ENCODE results near the gene SHLD1.
A peak's percentile ranks its signal among the peaks of the same experiment; 100 is the strongest.

The SHLD1 gene

DNA sequence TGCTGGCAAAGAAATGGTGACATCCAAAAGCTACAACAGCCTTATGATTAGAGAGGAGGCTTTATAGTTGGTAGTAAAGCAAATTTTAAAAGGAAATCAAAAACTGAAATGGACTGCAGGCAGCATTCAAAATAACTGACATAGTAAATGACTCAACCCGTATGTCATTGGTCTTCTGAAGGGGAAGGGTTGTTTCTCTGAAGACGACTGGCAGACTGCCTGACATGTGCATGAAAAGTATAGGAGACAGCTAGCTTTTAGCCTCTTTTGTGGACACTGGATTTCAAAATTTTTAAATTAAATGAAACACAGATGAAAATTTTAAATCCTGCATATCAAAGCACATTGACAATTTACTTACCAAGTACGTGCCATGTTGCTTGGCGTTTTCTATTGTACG lies 109.4 kb downstream of the SHLD1 start:
- peak; percentile 13 for DNase-seq

DNA sequence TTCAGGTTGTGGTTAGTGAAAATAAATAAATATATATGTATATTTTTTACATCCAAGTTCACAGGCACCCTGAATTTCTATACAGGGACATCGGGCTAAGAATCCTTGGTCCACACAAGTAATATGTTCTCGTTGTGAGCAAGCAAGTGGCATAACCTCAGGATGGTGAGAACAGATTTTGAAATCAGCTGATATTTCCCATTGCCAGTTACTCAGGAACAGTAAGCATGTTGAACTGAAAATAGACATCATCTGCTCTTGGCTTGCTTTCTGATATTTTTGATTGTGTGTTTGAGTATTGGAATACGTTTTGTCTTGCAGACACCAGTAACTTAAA lies 112.5 kb downstream of the SHLD1 start:
- no peak for DNase-seq

DNA sequence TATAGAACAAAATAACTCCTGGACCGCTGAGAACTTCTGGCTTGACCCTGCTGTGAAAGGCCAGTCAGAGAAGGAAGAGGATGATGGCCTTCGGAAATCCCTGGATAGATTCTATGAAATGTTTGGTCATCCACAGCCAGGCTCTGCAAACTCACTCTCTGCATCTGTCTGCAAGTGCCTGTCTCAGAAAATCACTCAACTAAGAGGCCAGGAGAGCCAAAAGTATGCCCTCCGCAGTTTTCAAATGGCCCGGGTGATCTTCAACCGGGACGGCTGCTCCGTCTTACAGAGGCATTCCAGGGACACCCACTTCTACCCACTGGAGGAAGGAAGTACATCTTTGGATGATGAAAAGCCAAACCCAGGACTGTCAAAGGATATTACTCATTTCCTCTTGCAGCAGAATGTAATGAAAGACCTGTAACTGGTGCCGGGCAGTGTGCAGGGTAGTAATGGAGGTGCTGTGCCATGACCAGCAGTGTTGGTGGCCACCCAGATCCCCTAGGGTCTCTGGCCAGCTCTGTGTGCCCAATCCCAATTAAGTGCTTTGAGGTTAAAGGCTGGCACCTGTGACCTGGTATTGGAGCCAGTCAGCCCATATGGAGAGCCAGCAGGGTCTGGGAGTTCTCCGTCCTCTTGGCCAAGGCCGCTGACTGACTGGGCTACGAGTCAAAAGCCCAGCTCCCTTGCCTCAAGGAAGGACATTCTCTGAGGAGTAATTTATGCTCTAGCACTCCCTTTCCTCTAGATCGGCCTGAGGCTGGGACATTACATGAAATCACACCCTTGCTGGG lies 113.0 kb downstream of the SHLD1 start:
- DNase-seq, result peak; percentile 67

DNA sequence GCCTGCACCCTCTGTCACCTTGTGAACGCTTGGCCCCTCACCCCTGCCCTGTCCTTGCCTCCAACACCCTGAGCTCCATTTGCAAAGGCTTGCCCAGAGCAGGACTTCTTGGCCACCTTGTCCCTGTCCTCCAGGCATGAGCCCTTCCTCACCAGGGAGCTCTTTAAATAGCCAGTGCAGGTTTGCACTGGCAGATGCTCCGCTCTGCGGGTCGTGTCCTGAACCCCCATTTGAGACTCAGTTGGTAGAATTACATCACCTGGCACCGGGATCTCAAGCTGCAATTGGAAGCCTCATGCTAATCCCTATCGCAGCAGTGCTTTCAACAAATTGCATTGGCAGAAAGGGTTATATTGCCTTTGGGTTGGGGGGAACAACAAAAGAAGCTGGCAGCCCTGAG lies 114.2 kb downstream of the SHLD1 start:
- DNase-seq, result no peak

DNA sequence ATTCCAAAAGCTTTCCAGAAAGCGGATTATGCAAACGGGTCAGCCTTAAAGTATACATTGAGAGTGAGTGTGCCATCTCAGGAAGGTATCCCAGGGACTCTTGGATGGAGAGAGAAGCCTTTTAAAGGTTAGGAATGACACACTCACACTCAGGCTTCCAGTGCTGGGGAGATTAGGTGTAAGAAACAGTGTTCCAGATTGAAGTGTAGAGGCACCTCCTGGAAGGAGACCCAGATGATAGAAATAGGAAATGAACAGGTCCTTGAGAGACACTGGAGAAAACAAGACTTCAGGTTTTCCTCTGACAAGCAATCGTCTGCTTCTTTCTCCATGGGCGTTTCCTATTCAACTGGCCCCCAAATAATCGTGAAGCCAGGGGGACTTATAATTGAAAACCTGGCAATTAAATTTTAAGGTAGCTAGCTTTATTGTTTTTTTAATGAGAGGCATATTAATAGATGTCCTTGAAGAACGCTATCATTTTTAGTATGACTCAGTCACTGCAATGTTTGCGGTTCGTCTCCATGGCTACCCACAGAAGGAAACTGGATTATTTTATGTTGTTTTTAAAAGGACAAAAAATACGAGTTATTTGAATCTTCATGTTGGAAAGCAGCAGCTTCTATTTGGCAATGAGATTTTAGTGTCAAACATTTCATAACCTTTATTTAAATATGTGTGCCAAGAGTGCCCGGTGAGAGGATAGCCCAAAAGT lies 114.8 kb downstream of the SHLD1 start:
- DNase-seq, result peak; percentile 24

DNA sequence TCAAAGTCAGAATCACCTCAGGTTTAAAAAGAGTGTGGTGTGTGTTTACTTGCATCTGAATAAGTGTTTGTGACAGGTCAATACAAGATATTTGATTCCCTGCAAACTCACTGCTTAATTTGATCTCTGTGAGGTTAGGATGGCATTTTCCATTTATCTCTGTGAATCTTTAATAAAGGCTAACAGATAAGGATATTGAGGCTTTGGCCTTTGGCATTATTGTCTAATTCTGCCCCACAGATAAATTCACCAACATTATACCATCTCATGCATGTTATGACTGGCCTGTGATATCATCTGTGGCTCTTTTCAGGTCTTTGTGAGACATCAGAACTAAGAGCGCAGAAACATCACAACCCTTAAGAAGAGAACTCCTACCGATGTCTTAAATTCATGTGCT lies 115.4 kb downstream of the SHLD1 start:
- no peak for DNase-seq

DNA sequence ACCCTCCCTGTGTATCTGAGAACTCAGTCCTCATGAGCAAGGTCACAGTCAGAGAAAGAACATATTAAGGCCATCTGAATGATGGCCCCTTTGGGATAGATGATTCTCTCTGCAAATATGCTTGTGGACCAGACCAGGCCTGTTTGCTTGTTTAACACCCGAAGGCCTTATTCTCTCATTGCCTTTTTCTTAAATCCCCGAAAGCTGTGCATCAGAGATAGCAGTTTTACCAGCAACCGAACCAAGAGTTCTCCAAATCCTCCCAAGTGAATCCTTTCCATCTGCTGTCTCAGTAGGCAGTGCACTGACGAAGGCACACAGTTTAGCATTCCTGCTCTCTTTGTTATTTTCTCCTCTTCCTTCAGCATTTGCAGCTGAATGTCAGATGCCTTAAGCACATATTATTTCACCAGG lies 120.4 kb downstream of the SHLD1 start:
- no peak for DNase-seq

DNA sequence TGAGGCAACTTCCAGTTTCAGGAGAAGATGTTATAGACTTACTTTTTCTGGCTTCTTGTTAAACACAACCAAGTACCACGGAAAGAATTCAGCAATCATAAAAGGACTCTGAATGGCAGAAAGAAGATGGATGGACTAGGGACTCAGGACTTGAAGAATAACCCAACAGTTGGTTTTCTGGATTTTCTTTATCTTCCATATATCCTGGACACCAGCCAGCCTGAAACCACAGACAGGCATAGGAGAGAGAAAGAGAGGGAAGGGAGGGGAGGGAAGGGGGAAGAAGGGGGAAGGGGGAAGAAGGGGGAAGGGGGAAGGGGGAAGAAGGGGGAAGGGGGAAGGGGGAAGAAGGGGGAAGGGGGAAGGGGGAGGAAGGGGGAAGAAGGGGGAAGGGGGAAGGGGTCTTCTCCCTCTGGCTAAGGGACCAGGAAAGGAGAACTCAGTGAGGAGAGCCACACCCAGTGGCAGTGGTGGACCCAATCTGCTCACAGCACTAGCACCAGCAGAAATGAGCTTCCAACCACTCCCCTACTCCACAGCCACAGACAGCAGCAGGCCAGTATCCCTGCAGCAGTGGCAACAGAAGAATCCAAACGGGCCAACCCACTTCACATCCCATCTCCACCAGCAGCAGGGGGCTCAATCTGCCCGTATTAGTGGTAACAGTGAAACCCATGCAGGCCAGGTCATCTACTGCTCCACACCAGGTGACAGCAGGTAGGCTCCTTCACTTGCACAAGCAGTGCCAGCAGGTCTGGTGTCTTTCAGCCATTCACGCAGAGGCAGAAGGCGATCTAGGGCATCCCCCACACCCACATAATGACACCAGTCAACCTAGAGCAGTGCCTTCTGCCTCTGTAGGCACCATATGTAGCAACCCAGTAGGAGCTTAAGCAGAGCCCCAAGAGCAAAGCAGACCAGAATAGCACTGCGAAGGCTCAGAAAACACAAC lies 121.5 kb downstream of the SHLD1 start:
- DNase-seq, result no peak

DNA sequence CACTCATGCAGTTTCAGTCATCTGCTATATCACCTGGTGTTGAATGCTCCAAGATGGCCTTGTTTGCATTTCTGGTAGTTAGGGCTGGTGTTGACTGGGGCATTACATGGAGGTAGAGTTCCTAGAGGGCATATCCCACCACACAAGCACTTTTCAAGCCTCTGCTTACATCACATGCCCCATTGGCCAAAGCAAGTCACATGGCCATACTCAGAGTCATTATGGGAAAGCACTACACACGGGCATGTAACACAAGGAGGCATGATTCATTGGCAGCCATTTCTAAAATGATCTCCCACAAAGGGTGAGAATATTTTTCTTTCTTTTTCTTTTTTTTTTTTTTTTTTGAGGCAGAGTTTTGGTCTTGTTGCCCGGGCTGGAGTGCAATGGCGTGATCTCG lies 126.9 kb downstream of the SHLD1 start:
- no peak for DNase-seq

DNA sequence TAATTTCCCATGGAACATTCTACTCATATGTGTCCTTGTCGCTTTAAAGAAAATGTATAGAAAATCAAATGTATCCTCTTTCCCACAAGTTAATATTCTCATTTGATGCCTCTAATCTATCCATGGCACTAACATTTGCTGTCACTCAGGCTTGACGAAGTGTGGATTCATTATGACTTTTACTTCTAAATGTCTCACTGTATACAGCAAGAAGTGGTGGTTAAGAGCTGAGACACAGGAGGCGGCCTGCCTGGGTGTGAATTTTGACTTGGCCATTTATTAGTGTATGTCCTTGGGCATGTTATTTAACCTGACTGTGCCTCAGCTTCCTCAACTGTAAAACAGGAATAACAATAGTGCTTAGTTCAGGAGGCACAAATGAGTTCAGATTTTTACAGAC lies 130.1 kb downstream of the SHLD1 start:
- no peak for DNase-seq

DNA sequence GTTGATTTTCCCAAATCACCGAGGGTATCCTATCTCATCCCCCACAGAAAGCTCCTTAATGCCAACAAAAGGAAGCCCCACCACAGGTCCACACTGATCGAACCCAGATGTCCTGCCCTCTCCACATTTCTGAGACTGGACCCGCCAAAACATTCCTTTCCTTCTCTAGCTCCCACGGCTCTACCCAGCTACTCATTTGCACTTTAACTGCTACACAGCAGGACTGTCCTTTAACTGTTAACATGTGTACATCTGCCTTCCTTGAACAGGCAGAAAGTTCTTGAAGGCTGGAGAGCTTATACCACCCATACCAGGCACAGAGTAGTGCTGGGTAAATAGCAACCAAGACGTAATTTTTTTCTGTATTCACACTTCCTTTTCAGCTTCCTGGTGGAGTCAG lies 131.5 kb downstream of the SHLD1 start:
- DNase-seq, result no peak

DNA sequence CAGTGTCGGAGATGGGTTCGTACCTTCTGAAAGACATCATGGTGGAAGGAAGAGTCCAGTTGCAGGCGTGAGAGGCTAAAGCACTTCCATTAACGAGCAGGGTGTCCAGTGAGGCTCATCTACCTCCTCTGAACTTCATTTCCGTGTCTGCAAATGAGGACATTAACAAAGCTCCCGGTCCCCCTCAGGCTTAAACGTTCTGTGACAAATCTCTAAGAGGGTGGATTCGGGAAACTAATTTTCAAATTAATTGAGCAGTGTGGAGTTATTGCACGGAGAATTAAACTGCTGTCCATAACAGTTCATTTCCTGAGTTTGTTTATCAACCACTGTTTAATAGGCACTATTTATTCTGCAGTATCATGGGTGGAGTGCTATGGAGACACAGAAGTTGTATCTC lies 132.0 kb downstream of the SHLD1 start:
- DNase-seq, result no peak

DNA sequence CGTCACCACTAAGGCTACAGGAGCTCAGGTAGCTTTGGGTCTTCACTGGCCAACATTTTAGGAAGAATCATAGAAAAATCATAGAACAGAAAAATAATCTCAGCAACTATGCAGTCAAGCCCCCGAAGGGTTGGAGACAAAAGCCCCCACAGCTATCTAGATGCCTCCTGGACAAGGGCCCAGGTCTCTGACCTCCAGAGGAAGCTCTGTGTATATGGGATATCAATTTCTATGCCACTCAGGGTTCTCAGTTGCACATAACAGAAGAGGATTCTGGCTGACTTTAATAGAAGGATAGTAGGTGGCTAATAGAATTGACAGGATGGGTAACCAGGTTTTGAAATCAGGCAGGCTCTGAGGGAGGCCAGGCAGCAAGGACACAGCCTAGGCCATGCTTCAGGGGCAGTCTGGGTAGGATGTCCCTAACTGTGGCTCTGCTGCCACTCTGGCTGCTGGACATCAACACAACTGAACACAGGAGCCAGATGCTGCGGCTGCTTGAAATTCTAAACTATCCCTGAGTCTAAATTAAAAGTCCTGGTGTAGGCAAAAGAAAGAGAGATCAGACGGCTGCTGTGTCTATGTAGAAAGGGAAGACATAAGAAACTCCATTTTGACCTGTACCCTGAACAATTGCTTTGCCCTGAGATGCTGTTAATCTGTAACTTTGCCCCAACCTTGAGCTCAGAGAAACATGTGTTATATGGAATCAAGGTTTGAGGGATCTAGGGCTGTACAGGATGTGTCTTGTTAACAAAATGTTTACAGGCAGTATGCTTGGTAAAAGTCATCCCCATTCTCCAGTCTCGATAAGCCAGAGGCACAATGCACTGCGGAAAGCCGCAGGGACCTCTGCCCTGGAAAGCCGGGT lies 134.5 kb downstream of the SHLD1 start:
- DNase-seq, result no peak

DNA sequence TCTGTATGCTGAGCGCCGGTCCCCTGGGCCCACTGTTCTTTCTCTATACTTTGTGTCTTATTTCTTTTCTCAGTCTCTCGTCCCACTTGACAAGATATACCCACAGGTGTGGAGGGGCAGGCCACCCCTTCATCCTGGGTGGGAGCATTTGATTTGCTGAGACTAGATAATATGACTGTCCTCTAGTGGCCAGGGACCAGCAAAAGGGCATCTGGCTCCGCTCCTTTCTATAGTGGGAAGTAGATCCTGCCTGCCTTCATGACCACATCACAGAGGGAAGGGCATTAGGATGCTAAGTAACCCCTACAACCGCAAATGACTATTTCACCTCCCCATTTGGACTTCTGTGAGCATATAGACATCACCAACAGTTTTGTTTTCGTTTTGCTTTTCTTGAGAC lies 135.7 kb downstream of the SHLD1 start:
- DNase-seq, result no peak

DNA sequence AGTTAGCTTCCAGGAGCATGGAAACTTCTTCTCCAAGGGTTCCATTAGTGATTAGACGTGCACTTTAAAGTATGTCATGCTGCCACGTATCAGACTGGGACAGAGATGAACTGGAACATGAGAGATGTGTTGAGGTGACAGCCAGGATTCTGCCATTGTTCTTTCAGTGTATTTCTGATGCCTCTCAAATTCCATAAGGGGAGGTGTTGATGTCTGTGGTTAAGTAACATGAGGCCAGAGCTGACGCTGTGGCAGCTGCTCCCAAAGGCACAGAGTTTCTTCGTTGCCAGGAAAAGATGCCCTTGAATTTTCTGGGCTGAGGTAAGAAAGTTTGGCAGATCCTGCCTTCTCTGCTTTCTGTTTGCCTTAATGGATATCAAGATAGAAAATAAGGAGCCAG lies 136.6 kb downstream of the SHLD1 start:
- no peak for DNase-seq

DNA sequence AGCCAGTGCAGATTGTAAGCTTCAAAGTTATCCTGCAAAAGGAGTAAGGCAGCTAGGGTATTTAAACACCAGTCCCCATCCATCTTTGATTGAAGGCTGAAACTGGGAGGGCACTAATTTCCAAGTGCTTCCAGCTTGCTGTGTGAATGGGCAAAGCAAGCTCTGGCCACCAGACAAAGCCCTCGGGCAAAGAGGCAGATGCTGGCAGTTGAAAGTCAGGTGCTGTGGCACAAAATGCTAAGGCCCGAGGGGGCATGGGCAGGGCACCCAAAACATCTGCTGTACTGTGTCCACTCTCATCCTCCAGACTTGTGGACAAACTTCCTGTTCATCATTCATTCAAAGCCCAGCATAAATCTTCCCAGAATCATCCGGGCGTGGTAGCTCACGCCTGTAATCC lies 137.2 kb downstream of the SHLD1 start:
- no peak for DNase-seq

DNA sequence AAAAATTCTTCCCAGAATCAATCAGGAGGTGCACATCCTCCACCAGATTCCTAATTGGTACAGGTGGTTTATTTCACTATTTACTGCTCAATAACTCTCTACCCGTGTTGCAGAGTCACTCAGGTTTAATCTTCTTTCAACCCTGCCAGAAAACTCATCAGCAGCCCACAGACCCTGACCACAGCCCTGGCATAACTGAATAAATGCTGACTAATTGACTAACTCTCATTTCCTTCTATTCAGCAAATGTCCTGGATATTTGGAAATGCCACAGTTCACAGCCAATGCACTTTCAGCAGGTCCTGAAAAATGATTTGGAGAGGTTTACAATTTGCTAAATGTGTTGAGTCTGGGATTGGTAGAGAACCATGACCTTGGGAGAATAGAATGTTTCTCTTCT lies 137.8 kb downstream of the SHLD1 start:
- DNase-seq, result no peak

DNA sequence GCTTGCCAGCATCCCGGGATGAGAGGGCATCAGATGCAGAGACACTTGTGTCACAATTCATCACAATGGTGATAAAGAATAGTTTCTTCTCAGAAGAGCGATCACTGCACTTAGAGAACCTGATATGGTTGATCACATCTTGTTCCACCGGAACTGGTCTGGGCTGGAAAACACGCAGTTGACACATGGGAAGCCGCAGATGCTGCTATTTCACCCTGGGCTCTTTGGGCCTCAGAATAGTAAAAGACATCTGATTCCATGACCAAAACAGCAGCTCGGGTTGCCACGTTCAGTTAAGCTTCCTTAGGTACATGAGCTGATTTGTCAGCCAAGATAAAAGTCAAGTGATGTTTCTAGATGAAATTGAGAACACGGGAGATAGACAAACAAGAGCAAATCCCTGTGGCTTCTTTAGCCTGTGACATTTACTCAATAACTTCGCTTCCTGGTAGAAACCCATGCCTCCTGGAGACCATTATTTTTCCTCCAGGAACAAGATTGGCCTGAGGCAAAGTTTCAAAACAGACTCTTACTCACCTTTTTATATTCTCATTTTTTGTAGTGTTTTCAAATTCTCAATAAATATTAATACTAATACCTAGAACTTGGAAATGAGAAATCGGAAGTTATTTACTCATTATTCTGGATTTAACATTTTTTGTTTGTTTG lies 140.7 kb downstream of the SHLD1 start:
- DNase-seq, result no peak

DNA sequence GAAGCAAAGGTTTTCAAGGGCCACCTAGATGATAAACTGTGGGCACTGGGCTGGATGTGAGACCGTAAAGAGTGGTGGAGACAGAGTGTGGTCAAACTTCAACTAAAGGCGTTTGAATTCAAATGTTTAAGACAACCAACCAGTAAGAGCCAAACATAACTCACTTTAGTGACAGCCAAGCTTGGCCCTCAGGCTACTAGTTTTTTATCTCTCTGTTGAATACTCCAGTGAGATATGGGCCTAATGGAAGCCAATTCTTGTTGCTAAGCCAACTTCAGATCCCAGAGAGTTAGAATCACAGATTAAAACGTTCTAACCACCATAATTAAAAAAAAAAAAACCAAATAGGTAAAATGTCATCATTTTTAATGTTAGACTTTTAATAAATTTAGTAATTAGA lies 142.9 kb downstream of the SHLD1 start:
- DNase-seq, result no peak

DNA sequence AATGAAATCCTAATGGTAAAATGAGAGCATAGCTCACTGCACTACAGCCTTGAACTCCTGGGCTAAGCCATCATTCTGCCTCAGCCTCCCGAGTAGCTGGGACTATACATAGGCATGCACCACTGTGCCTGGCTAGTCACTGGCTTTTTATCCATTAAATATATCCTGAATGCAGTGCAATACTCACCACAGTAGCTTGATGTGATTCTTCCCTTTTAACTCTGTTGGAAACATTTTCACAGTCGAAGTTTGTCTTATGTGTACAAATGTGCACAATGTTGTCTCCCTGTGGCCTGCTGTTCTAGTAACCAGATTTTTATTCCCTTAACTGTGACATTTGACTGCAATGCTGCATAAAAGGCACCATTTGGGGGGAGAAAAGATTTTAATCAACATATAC lies 143.4 kb downstream of the SHLD1 start:
- no peak for DNase-seq

DNA sequence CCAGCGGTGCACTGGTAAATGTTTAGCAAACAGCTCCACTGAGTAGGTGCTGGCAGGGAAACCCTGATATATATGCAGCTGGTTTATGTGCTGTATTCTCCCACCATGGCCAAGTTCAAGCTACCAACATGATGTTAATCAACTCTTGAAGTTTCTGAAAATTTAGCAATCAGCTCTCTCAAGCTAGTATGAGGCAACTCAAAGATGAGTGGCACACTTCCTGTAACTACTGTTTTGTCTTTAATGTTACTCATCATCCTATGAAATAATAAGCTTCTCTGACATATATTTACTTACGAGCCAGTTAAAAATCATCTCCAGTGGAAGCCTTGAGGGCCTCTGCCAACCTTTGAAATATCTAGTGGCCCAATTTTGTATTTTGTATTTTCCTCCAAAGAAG lies 145.4 kb downstream of the SHLD1 start:
- DNase-seq, result no peak

DNA sequence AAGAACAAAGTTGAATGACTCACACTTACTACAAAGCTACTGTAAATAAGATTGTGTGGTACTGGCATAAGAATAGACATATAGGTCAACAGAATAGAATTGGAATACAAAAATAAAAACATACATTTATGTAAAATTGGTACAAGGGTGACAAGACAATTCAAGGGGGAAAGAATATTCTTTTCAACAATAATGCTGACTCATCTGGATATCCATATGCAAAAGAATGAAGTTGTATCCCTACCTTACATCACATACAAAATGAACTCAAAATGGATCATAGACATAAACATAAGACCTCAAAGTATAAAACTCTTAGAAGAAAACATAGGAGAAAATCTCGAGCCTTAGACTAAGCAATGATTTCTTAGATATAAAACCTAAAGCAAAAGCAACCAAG lies 149.2 kb downstream of the SHLD1 start:
- DNase-seq, result no peak

All from EL (cell line).